Measurements from ENCODE around the gene ARHGAP10.

Gene ARHGAP10

GRCh38 chr4:147780137-147780777 is 48.4 kb downstream of the ARHGAP10 start:
- TF ChIP-seq REST (IDR thresholded peaks at IDR 0.05; ENCODE audit: low read depth) (no peak), YY1 (IDR thresholded peaks at IDR 0.05; ENCODE audit: low read depth) (no peak), NFIC (IDR thresholded peaks at IDR 0.05) (no peak), RAD21 (IDR thresholded peaks at IDR 0.05; ENCODE audit: low read depth) (no peak), EGR1 (IDR thresholded peaks at IDR 0.05) (no peak), CREB1 (IDR thresholded peaks at IDR 0.05; ENCODE audit: low read depth) (no peak), TEAD4 (IDR thresholded peaks at IDR 0.05) (no peak), EP300 (IDR thresholded peaks at IDR 0.05; ENCODE audit: borderline replicate concordance) (no peak), TCF12 (IDR thresholded peaks at IDR 0.05; ENCODE audit: low read depth) (no peak), CEBPB (IDR thresholded peaks at IDR 0.05) (no peak), FOXM1 (IDR thresholded peaks at IDR 0.05; ENCODE audit: borderline replicate concordance, low read depth) (no peak), ZBTB7A (IDR thresholded peaks at IDR 0.05; ENCODE audit: low read depth) (no peak), TAF1 (IDR thresholded peaks at IDR 0.05; ENCODE audit: low read depth) (no peak), MAX (IDR thresholded peaks at IDR 0.05) (no peak)
- TF ChIP-seq, protein P1, sequence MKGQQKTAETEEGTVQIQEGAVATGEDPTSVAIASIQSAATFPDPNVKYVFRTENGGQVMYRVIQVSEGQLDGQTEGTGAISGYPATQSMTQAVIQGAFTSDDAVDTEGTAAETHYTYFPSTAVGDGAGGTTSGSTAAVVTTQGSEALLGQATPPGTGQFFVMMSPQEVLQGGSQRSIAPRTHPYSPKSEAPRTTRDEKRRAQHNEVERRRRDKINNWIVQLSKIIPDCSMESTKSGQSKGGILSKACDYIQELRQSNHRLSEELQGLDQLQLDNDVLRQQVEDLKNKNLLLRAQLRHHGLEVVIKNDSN (IDR thresholded peaks at IDR 0.05), result no peak

- TF ChIP-seq ZBTB7A (IDR thresholded peaks at IDR 0.05; ENCODE audit: low read depth) (no peak), NFIC (IDR thresholded peaks at IDR 0.05) (no peak), TEAD4 (IDR thresholded peaks at IDR 0.05) (no peak), CEBPB (IDR thresholded peaks at IDR 0.05) (no peak), RAD21 (IDR thresholded peaks at IDR 0.05; ENCODE audit: low read depth) (no peak), TAF1 (IDR thresholded peaks at IDR 0.05; ENCODE audit: low read depth) (no peak)
These were observed 50.3 kb downstream of the ARHGAP10 start for GRCh38 chr4:147782087-147782781.

DNA sequence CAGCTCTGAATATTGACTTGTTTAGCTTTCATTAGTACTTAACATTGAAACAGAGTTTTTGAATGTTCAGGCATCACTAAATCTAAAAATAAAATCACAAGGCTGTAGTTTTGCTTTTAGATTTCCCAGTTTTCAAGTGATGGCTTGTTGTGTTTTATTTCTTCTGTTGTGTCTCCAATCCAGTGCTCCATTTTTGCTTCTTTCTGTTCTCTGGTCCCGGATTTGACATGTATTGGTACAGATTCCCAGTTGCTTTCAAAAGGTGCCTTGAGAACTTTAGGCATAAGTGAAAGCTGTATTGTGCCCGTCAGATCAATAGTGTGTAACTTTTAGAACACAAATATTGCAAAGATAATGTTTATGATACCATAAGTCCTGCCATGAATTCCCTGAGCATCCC is 53.2 kb downstream of the ARHGAP10 start:
- no peak for TF ChIP-seq NFIC (IDR thresholded peaks at IDR 0.05)

DNA sequence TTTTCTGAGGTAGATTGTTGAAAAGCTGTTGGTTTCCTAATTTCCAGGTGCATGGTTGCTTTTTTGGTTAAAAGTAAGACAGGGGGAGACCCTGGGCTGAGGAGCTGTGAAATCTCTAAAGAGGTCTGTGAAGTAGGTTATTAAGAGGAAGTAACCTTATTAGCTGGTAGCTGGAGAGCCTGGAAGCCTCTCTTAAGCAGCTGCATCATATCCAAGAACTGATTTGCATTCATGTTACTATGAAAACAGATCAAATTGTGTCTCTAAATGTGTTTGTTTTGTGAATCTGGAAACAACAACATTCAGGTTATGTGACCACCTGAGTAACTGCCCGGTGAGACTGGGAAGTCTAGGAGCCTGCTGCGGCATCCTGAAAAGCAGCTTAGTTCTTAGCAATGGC is 54.1 kb downstream of the ARHGAP10 start:
- TF ChIP-seq CEBPB (IDR thresholded peaks at IDR 0.05) (no peak), ZBTB7A (IDR thresholded peaks at IDR 0.05; ENCODE audit: low read depth) (no peak), YY1 (IDR thresholded peaks at IDR 0.05; ENCODE audit: low read depth) (no peak), TEAD4 (IDR thresholded peaks at IDR 0.05) (no peak), REST (IDR thresholded peaks at IDR 0.05; ENCODE audit: low read depth) (no peak), TAF1 (IDR thresholded peaks at IDR 0.05; ENCODE audit: low read depth) (no peak), TCF12 (IDR thresholded peaks at IDR 0.05; ENCODE audit: low read depth) (no peak), NFIC (IDR thresholded peaks at IDR 0.05) (no peak), EGR1 (IDR thresholded peaks at IDR 0.05) (no peak), FOXM1 (IDR thresholded peaks at IDR 0.05; ENCODE audit: borderline replicate concordance, low read depth) (no peak), RAD21 (IDR thresholded peaks at IDR 0.05; ENCODE audit: low read depth) (no peak), EP300 (IDR thresholded peaks at IDR 0.05; ENCODE audit: borderline replicate concordance) (no peak), MAX (IDR thresholded peaks at IDR 0.05) (no peak), CREB1 (IDR thresholded peaks at IDR 0.05; ENCODE audit: low read depth) (no peak)
- TF ChIP-seq, protein P1 (IDR thresholded peaks at IDR 0.05), result no peak

DNA sequence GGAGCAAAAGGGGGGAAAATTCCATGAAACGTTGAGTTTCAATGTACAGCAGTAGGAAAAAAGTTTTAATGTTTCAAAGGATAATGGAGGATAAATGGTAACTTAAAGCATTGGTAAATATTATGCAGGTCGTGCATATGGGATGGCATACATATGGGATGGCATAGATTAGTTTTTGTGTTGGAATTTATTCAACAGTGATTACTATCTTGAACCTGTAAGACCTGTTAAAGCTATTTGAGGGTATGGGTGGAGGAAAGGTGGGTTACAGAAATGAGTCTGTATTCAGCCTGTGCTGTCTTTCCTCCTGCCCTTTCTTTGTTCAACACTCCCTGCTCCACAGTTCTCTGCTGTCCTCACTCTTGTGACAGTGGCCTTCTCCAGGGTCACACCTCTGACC is 54.6 kb downstream of the ARHGAP10 start:
- TF ChIP-seq EGR1 (IDR thresholded peaks at IDR 0.05) (no peak), MAX (IDR thresholded peaks at IDR 0.05) (no peak), TCF12 (IDR thresholded peaks at IDR 0.05; ENCODE audit: low read depth) (no peak), ZBTB7A (IDR thresholded peaks at IDR 0.05; ENCODE audit: low read depth) (no peak), EP300 (IDR thresholded peaks at IDR 0.05; ENCODE audit: borderline replicate concordance) (no peak), RAD21 (IDR thresholded peaks at IDR 0.05; ENCODE audit: low read depth) (no peak), CEBPB (IDR thresholded peaks at IDR 0.05) (no peak), TAF1 (IDR thresholded peaks at IDR 0.05; ENCODE audit: low read depth) (no peak), NFIC (IDR thresholded peaks at IDR 0.05) (no peak), REST (IDR thresholded peaks at IDR 0.05; ENCODE audit: low read depth) (no peak), CREB1 (IDR thresholded peaks at IDR 0.05; ENCODE audit: low read depth) (no peak)
- TF ChIP-seq, protein P1 (IDR thresholded peaks at IDR 0.05), result no peak
